ENCODE measurements around the gene CHST4.

GRCh38 chr16:71507061-71507460, 19.2 kb upstream of the CHST4 start:
- TF ChIP-seq CTCF (IDR thresholded peaks at IDR 0.05) (no peak), EP300 (IDR thresholded peaks at IDR 0.05; ENCODE audit: borderline replicate concordance in 1 of 2, low read depth in 1 of 2, low read length in 1 of 2) (no peak), RCOR1 (IDR thresholded peaks at IDR 0.05; ENCODE audit: low read length) (no peak)

Data from SK-N-SH (cell line).